T-cell (primary cell): ENCODE results near the gene NPR1. TPM values are rescaled to one million over a fixed set of nuclear protein-coding genes. Genes with fewer than 3 reads are reported as not detected.

Source experiments
- ATAC-seq, 4 experiments: fragments of 200-7000 bp in 3 of 4; fragments of 150-1000 bp in 1 of 4; cut with Tn5 transposase; replicated peaks in 1 of 4; 1 replicate in 3 of 4; 2 replicates in 1 of 4; pipeline ENCODE4 v1.10.0; 2021; ENCODE audit warnings: moderate library complexity in 3 of 4, mild to moderate bottlenecking in 2 of 4, moderate number of reproducible peaks in 1 of 4
- CTCF ChIA-PET, 2 donors: fragments of 300-600 bp; sonication (Branson Sonifier 250); formaldehyde crosslinking; loops; one replicate each; lab custom pipeline; 2022; ENCODE audit warnings: antibody characterized with exemption in 2 of 2; lab: Charles Lee
- POLR2A ChIA-PET, 2 donors: fragments of 300-600 bp; sonication (Branson Sonifier 250); formaldehyde crosslinking; loops; one replicate each; lab custom pipeline; 2022; ENCODE audit warnings: antibody characterized with exemption in 2 of 2; lab: Charles Lee
- DNase-seq, 35 experiments: peaks; one replicate each; pipeline versions ENCODE4 v3.0.0 to v3.0.0-alpha.2; 2013 to 2023
- H3K27ac ChIP-seq: one replicate; pipeline ENCODE4 v1.5.1; 2013; ENCODE audit warnings: low read length
- H3K27me3 ChIP-seq, 2 experiments: replicated peaks in 1 of 2; 1 replicate in 1 of 2; 2 replicates in 1 of 2; pipeline versions ENCODE4 v1.6.1 to v1.7.0; 2013; ENCODE audit warnings: low read length in 1 of 2, mixed read lengths in 1 of 2; ENCODE audit not compliant: control insufficient read depth in 2 of 2, insufficient read depth in 2 of 2; ENCODE audit errors: extremely low read depth in 1 of 2
- H3K36me3 ChIP-seq, 2 donors: 1 replicate in 1 of 2; 2 replicates in 1 of 2; pipeline versions ENCODE4 v1.6.1 to v1.7.0; 2013; ENCODE audit warnings: low read length in 1 of 2; ENCODE audit not compliant: control insufficient read depth in 2 of 2, insufficient read depth in 1 of 2; ENCODE audit errors: extremely low read depth in 1 of 2
- H3K4me1 ChIP-seq, 2 experiments: 1 replicate in 1 of 2; 2 replicates in 1 of 2; pipeline versions ENCODE4 v1.6.1 to v1.7.0; 2013; ENCODE audit warnings: low read length in 2 of 2, mixed read lengths in 1 of 2; ENCODE audit not compliant: insufficient read depth in 2 of 2, control insufficient read depth in 1 of 2; ENCODE audit errors: extremely low read depth in 1 of 2
- H3K4me3 ChIP-seq, 2 donors: 1 replicate in 1 of 2; 2 replicates in 1 of 2; pipeline versions ENCODE4 v1.5.1 to v1.7.0; 2013; ENCODE audit warnings: mild to moderate bottlenecking in 2 of 2, low read length in 1 of 2, moderate library complexity in 1 of 2; ENCODE audit not compliant: control insufficient read depth in 1 of 2; ENCODE audit errors: extremely low read depth in 1 of 2
- H3K9me3 ChIP-seq: 2 replicates; pipeline ENCODE4 v1.7.0; 2013
- H3K27ac Mint-ChIP-seq, 2 donors: one replicate each; pipeline ENCODE4 v1.8.0; 2020 to 2021; ENCODE audit warnings: mild to moderate bottlenecking in 2 of 2, mixed read lengths in 2 of 2
- H3K27me3 Mint-ChIP-seq, 2 donors: one replicate each; pipeline ENCODE4 v1.8.0; 2021 to 2022; ENCODE audit warnings: mixed read lengths in 2 of 2
- H3K36me3 Mint-ChIP-seq: one replicate; pipeline ENCODE4 v1.8.0; 2021; ENCODE audit warnings: mixed read lengths
- H3K4me1 Mint-ChIP-seq, 3 donors: one replicate each; pipeline ENCODE4 v1.8.0; 2020 to 2022; ENCODE audit warnings: mixed read lengths in 3 of 3, mild to moderate bottlenecking in 1 of 3
- H3K4me3 Mint-ChIP-seq, 3 donors: one replicate each; pipeline ENCODE4 v1.8.0; 2020 to 2022; ENCODE audit warnings: mild to moderate bottlenecking in 3 of 3, mixed read lengths in 3 of 3, moderate library complexity in 3 of 3
- H3K9me3 Mint-ChIP-seq, 3 donors: one replicate each; pipeline ENCODE4 v1.8.0; 2020 to 2022; ENCODE audit warnings: mixed read lengths in 3 of 3
- WGBS: methylation state at CpG from one replicate; pipeline ENCODE4 v1.1.5; 2013; ENCODE audit warnings: missing lambda C conversion rate; ENCODE audit not compliant: insufficient coverage; 5-methylcytosine and 5-hydroxymethylcytosine counted together
- total RNA-seq, 35 experiments: library from RNA in 6 of 35; stranded (reverse) in 6 of 35; fragments of 120-200 nt in 1 of 35; gene quantifications; one replicate each; pipeline versions ENCODE4 v1.2.1 to v1.2.4 and lab custom pipeline; 2013 to 2026

NPR1 gene
- total RNA-seq, 5 donors from 2014 or later (not counting 1 experiment from before 2014, with no cell fraction given) = 0.23 to 0.44 (median 0.35) TPM; not detected in 2

GRCh38 chr1:153633161-153633753, 45.2 kb upstream of the NPR1 start:
- Mint-ChIP-seq H3K4me3 (peak overlapping the region; percentile 97 to 100 (median 98)), H3K9me3 (no peaks in the 10 kb centered on the region), H3K36me3 (peaks cover 16% of the 10 kb centered on the region), H3K27me3 (no peaks in the 10 kb centered on the region), H3K27ac (peak overlapping the region; percentile 99 to 100), H3K4me1 (peaks cover 38 to 42% (median 38%) of the 10 kb centered on the region in 3 donors)
- WGBS = 98% methylated on average over 7 of the region's 18 CpGs
- peaks cover 4 to 23% of the 10 kb centered on the region in 2 donors for H3K36me3 ChIP-seq
- peak overlapping the region; percentile 99 for H3K27ac ChIP-seq
- H3K4me3 ChIP-seq = peak overlapping the region in 1 of 2 donors; percentile 96
- POLR2A ChIA-PET = interaction anchor here in 1 of 2 donors (0.6 to 1.9 kb wide), 11 partner anchors 10 to 590 kb away, joined by 3 to 9 read pairs (median 4); partner anchors contain the start of genes INTS3, JTB, S100A4 and SNAPIN
- ATAC-seq (no peak), DNase-seq (peak in 1 of 35 experiments; percentile 19)
- H3K9me3 ChIP-seq = no peaks in the 10 kb centered on the region
- H3K4me1 ChIP-seq = peaks cover 6 to 30% of the 10 kb centered on the region in 2 experiments
- CTCF ChIA-PET = interaction anchor here in 1 of 2 donors (0.6 to 1.5 kb wide), 7 partner anchors 26 to 354 kb away, joined by 3 to 10 read pairs (median 6); partner anchors contain the start of genes INTS3, RAB13 and SNAPIN
- no peaks in the 10 kb centered on the region for H3K27me3 ChIP-seq

DNA sequence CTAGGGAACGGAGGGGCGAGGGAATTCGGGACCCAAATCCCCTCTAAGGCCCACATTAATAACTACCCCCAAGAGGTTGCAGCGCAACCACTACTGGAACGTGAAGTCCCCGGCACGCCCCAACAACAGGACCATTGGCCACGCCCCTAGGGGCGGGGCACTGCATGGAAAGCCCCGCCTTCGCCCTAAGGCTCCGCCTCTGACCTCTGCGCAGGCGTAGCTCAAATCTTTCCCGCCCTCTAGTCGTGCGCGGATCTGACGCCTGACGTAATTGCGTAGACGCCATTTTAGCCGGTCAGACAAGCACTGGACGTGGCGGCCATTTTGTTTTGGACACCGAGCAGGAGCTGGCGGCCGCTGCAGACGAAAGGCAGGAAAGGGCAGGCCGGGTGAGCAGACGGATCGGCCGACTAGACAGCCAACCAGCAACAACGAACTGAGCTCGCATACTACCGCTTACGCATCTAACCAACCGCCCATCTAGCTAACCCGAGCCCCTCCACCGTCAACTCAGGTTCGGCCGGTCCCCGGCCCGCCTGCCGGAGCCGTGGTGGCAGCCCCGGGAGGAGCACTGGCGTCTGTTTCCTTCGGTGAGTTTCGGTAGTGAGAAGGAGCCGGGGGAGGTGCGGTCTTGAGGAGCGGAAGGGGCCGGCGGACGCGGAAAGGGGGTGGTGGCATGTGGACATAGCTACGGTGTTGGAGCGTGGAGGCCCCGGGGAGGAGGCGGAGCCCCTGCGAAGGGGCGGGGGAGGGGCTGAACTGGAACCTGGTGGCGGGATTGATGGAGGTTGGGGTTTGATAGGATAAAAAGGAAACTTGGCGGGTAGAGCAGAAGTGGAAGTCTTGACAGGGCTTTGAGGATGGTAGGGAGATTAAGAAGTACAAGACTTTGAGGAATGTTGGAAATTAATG, 44.5 kb upstream of the NPR1 start, which contains the start of gene CHTOP:
TSS of gene CHTOP (plus strand) at position 313 of the 912 bp plus-strand sequence. CDS start 2,523 bp downstream, outside the sequence.
- no peaks in the 10 kb centered on the region for H3K9me3 ChIP-seq
- no peaks in the 10 kb centered on the region for H3K27me3 ChIP-seq
- Mint-ChIP-seq H3K27me3 (no peaks in the 10 kb centered on the region), H3K9me3 (no peaks in the 10 kb centered on the region), H3K4me1 (peaks cover 38 to 46% (median 41%) of the 10 kb centered on the region in 3 donors), H3K36me3 (peaks cover 16% of the 10 kb centered on the region), H3K4me3 (peak within 1 kb of the TSS; percentile 97 to 100 (median 98)), H3K27ac (peak within 1 kb of the TSS; percentile 99 to 100)
- peak within 1 kb of the TSS; percentile 99 for H3K27ac ChIP-seq
- peak within 1 kb of the TSS; percentile 96 to 98 for H3K4me3 ChIP-seq
- POLR2A ChIA-PET = interaction anchor here (0.6 to 1.9 kb wide), 16 partner anchors 9 to 589 kb away, joined by 3 to 9 read pairs (median 3); partner anchors contain the start of genes ILF2 (in 1 of the 2), INTS3 (in 1 of the 2), JTB (in 1 of the 2) and S100A4 (in 1 of the 2)
- peaks cover 6 to 30% of the 10 kb centered on the region in 2 experiments for H3K4me1 ChIP-seq
- DNase-seq (peak; percentile 88 to 99 (median 94)), ATAC-seq (peak; percentile 89 to 96 (median 90))
- CTCF ChIA-PET = interaction anchor here in 1 of 2 donors (0.6 to 1.5 kb wide), 9 partner anchors 13 to 353 kb away, joined by 3 to 10 read pairs (median 4); partner anchors contain the start of genes INTS3, RAB13 and SNAPIN
- WGBS = 4% methylated on average over 57 of the region's 65 CpGs
- H3K36me3 ChIP-seq = peaks cover 7 to 29% of the 10 kb centered on the region in 2 donors

DNA sequence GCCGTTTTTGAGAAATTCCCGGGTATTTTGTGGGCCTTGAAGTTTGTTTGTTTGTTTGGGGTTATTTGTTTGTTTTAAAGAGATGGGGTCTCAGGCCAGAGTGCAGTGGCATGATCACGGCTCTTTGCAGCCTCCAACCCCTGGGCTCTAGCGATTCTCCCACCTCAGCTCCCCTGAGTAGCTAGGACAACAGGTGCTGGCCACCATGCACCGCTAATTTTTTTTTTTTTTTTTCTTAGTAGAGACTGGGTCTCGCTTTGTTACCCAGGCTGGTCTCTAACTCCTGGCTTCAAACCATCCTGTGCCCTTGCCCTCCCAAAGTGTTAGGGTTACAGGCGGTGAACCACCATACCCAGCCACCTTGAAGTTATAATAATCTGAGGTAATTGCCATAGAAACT, 42.6 kb upstream of the NPR1 start:
- DNase-seq = no peak

DNA sequence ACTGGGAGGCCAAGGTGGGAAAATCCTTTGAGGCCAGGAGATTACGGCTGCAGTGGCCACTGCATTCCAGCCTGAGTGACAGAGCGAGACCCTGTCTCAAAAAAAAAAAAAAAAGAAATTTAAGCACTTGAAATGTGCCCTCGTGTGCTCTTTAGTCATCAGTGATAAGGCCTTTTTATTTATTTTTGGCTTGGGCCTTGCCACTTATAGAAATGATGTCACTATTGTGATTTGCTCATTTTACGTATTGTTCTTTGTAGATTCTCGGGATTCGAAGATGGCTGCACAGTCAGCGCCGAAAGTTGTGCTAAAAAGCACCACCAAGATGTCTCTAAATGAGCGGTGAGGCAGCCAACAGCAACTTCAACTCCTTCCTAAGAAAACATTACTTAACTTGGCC, 42.2 kb upstream of the NPR1 start:
- Mint-ChIP-seq H3K4me1 (peaks cover 42 to 54% (median 54%) of the 10 kb centered on the region in 3 donors), H3K36me3 (peaks cover 20% of the 10 kb centered on the region), H3K4me3 (peak overlapping the region; percentile 97 to 100 (median 98)), H3K27me3 (no peaks in the 10 kb centered on the region), H3K27ac (peak overlapping the region; percentile 63 to 76), H3K9me3 (no peaks in the 10 kb centered on the region)
- H3K4me1 ChIP-seq = peaks cover 6 to 33% of the 10 kb centered on the region in 2 experiments
- H3K4me3 ChIP-seq = no peak overlapping the region
- WGBS = 96% methylated on average over 5 of the region's 9 CpGs
- POLR2A ChIA-PET = interaction anchor here in 1 of 2 donors (0.8 kb wide), 1 partner anchor 66 kb away, joined by 4 read pairs; no protein-coding TSS in a partner anchor
- ATAC-seq (no peak), DNase-seq (no peak)
- H3K9me3 ChIP-seq = no peaks in the 10 kb centered on the region
- H3K27me3 ChIP-seq = no peaks in the 10 kb centered on the region
- no peak overlapping the region for H3K27ac ChIP-seq
- H3K36me3 ChIP-seq = peaks cover 7 to 52% of the 10 kb centered on the region in 2 donors
- CTCF ChIA-PET = no interaction called here

More for the DNA sequence above, 42.6 kb upstream of the NPR1 start:
- H3K27ac Mint-ChIP-seq = peak overlapping the region; percentile 63 to 76
- Histone ChIP-seq H3K4me3 (peak overlapping the region in 1 of 2 donors; percentile 96), H3K27ac (peak overlapping the region; percentile 24), H3K36me3 (peaks cover 7 to 48% of the 10 kb centered on the region in 2 donors), H3K27me3 (no peaks in the 10 kb centered on the region), H3K9me3 (no peaks in the 10 kb centered on the region), H3K4me1 (peaks cover 6 to 33% of the 10 kb centered on the region in 2 experiments)
- H3K4me1 Mint-ChIP-seq = peaks cover 38 to 50% (median 49%) of the 10 kb centered on the region in 3 donors
- no peaks in the 10 kb centered on the region for H3K9me3 Mint-ChIP-seq
- POLR2A ChIA-PET = interaction anchor here in 1 of 2 donors (0.6 to 0.8 kb wide), 4 partner anchors 8 to 1644 kb away, joined by 3 to 5 read pairs (median 4); a partner anchor contains a TSS
- peaks cover 16% of the 10 kb centered on the region for H3K36me3 Mint-ChIP-seq
- CTCF ChIA-PET = no interaction called here
- ATAC-seq = no peak
- 92% methylated on average over 5 of the region's 7 CpGs for WGBS
- H3K27me3 Mint-ChIP-seq = no peaks in the 10 kb centered on the region
- H3K4me3 Mint-ChIP-seq = peak overlapping the region; percentile 97 to 100 (median 98)

GRCh38 chr1:153638261-153638660, 40.2 kb upstream of the NPR1 start:
- H3K27me3 Mint-ChIP-seq = no peaks in the 10 kb centered on the region
- no peaks in the 10 kb centered on the region for H3K9me3 Mint-ChIP-seq
- Histone ChIP-seq H3K27me3 (no peaks in the 10 kb centered on the region), H3K4me3 (no peak overlapping the region), H3K36me3 (peaks cover 11 to 72% of the 10 kb centered on the region in 2 donors), H3K4me1 (peaks cover 6 to 36% of the 10 kb centered on the region in 2 experiments), H3K27ac (no peak overlapping the region), H3K9me3 (no peaks in the 10 kb centered on the region)
- DNase-seq (no peak), ATAC-seq (no peak)
- peaks cover 50 to 66% (median 57%) of the 10 kb centered on the region in 3 donors for H3K4me1 Mint-ChIP-seq
- H3K36me3 Mint-ChIP-seq = peaks cover 30% of the 10 kb centered on the region
- WGBS = 98% methylated on average over 5 of the region's 6 CpGs
- CTCF ChIA-PET = interaction anchor here in 1 of 2 donors (0.7 to 1.1 kb wide), 2 partner anchors 17 to 26 kb away, joined by 3 to 4 read pairs; partner anchors contain the start of gene S100A16
- H3K27ac Mint-ChIP-seq = no peak overlapping the region
- H3K4me3 Mint-ChIP-seq = no peak overlapping the region
- POLR2A ChIA-PET = interaction anchor here in 1 of 2 donors (0.7 kb wide), 1 partner anchor 13 kb away, joined by 3 read pairs; no protein-coding TSS in a partner anchor
